HG02870 (cell line): ENCODE data around the gene TRIM27.
"Not testable (repeated sequence)": the region's sequence is repeated elsewhere in the genome, so short reads cannot be mapped to it uniquely, and the experiment has no call there.

Experiments used
- ATAC-seq: cut with Tn5 transposase; IDR thresholded peaks from one replicate; pipeline ENCODE4 v1.9.1; 2021; ENCODE audit warnings: mild to moderate bottlenecking, moderate library complexity; ENCODE audit not compliant: unreplicated experiment

TRIM27 gene

DNA sequence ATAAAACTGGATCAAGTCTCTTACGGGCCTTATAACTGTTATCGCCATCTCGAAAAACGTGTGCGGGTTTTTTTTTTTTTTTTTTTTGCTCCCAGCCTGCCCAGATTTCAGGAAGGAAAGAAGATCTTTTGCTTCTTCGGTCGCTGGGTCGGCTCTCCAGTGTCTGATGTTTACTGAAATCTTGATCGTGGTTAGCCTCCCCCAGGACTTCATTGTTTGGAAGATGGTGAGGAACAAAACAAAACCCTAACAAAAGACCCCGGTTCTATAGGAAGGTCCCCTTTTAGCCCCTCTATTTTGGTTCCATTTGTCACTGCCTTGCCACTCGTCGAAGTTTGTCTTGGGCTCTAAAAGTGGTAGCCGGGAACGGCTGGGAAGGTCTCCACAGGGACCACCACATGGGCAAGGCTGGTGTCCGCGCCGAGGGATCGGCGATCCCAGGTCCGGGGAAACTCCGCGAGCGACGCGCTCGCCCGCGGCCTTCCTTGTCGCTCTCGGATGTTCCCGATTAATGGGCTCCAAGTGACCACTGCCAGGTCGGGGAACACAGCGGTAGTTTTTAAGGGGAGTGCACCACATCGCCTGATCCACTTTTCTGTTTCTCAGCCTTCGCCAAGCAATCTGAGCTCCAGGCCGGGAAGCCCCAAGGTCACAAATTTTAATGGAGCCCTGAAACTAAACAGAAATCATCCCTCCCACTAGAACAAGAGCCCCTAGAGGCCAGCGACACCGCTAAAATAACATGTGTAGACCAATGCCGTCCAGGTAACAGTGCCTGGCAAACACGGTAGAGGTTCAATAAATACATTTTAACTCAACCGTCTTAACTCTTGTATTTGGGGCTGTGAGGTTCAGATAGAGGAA, 27.0 kb downstream of the TRIM27 start:
- ATAC-seq = peak; percentile 11

DNA sequence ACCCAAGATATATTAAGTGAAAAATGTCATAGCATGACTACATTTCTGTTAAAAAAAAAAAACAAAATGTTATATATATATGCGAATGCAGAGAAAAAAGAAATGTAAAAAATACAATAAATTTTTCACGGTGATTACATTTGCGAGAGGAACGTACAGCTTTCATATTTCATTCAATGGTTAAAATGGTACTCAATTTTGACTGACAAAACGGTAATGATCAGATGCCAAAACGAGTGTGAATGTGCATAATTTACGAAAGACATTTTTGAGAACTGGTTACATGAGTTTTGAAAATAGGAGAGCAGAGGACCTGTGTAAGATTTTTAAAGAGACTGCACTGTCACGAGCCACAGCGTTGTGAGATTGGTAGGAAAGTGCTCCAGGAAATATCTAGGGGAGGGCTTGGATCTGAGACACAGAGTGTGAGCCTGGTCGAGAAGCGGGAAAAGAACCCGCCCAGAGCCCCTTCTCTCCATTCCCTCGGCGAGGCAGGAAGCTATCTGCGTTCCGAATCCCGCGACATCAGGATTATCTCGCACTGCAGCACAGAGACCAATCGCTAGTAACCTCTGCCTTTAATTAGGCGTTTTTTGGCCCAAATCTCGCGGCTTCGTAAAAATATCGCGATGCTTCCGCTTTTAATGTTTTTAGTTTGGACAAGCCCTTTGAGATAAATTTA, 28.5 kb downstream of the TRIM27 start:
- ATAC-seq = peak; percentile 72

DNA sequence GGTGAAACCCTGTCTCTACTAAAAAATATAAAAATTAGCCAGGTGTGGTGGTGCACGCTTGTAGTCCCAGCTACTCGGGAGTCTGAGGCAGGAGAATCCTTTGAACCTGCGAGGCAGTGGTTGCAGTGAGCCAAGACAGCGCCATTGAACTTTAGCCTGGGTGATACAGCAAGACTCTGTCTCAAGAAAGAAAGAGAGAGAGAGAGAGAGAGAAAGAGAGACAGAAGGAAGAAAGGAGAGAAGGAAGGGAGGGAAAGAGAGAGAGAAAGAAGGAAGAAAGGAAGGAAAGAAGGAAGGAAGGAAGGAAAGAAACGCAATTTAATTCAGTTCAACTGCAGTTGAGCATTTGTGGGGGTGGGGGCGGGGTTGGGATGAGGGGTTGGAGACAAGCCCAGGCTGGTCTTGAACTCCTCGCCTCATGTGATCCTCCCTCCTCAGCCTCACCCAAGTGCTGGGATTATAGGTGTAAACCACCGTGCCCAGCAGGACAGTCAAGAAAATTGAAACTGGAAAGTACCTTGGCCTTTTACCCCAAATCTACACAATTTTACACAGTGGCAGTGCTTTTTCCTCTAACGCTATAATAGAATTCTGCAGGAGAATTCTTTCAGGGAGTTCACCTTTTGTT, 30.5 kb downstream of the TRIM27 start:
- ATAC-seq = no peak

DNA sequence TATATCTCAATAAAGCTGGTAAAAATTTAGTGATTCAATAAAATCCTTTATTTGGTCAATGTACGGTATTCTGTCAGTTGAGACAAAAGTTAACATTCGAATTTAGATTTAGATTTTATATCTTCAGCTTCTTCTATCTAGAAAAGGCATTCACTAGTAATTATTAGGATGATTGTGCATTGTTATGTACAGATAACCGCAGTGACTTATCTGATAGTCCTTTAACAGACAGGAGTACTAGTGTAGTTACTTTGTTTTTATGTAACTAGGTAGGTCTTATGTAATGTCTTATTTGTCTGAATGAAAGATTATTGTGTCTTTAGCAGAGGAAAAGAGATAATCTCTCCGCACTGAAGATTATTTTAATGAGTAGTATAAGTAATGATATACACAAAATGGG, 31.3 kb downstream of the TRIM27 start:
- ATAC-seq = no peak

DNA sequence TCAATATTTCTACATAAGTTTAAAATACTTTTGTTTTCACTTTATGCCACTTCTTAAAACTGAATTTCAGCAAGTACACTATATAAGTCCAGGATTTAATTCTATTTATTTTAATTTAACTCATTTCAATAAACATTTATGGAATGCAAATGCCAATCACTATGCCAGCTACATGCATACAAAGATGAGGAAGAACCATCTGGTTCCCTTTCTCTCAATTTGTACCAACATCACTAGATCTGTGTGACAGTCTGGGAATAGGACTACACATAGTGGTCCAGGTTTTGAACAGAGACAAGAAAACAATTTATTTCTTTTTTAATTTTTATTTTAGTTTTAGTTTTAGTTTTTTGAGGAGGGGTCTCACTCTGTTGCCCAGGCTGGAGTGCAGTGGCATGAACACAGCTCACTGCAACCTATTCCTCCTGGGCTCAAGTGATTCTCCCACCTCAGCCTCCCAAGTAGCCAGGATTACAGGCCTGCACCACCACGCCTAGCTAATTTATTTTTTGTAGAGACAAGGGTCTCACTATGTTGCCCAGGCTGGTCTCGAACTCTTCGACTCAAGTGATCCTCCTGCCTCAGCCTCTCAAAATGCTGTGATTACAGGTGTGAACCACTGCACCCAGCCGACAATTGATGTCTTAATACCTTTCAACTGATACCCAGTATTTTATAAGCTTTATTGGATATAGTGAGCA, 35.8 kb downstream of the TRIM27 start:
- no peak for ATAC-seq

DNA sequence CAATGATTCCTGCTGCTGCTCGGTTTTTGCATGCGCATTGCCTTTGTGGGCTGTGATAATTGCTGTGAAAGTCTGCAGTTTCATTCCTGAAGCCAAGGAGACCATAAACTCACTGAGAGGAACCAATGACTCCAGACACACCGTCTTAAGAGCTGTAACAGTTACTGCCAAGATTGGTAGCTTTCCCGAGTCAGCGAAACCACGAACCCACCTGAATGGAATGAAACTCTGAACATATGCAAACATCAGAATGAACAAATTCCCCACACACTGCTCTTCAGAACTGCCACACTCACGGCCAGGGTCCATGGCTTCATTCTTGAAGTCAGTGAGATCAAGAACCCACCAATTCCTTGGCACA, 37.7 kb downstream of the TRIM27 start:
- ATAC-seq = no peak

DNA sequence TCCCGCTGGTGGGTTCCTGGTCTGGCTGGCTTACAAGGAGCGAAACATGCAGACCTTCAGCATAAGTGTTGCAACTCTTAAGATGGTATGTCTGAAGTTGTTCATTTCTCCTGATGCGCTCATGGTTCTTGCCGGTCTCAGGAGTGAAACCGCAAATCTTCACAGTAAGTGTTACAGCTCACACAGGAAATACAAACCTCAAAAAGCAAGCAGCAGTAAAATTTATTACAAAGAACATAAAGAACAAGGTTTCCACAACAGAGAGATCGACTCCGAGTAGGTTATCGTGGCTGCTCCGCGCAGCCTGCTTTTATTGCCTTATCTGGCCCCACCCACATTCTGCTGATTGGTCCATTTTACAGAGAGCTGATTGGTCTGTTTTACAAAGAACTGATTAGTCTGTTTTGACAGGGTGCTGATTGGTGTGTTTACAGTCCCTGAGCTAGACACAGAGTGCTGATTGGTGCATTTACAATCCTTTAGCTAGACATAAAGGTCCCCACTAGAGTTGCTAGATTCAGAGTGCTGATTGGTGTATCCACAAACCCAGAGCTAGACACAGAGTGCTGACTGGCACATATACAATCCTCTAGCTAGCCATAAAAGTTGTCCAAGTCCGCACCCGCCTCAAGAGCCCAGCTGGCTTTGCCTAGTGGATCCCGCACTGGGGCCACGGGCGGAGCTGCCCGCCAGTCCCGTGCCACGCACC, 39.2 kb downstream of the TRIM27 start:
- ATAC-seq = no peak

DNA sequence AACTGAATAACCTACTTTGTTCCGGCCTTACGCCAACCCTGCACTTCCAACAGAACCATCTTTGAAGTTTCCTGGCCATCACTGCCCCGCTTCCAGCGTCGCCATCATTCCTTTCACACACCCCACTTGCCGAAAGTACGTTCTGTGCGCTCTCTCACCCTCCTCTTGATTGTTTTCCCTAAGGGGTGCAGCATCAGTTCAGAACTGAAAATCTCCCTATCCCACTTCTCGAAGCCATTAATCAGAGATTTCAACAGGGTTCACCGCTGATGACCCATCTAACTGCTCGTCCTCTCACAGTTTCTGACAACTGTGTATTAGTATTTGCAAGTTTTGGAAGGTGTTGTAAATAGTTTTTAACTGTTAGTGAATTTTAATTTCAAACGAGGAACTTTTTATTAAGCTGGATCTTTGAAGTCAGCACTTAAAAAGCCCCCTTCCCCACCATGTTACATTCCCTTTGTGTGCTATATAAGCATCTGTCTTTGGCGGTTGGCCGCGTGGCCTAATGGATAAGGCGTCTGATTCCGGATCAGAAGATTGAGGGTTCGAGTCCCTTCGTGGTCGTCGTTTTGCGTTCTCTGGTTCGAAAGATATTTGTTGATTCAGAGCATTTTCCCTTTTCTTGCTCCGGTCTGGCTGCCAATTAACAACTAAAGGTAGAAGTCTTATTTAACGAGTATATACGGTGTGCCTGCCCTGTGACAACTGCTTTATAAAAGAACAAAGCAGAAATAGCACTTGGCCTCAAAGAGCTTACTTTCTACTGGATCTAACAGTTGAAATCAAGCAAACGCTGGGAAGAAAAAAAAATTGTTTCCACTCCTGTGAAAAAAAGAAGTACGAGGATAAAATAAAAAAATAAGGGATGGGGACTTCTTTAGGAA, 42.6 kb downstream of the TRIM27 start:
- ATAC-seq = no peak

DNA sequence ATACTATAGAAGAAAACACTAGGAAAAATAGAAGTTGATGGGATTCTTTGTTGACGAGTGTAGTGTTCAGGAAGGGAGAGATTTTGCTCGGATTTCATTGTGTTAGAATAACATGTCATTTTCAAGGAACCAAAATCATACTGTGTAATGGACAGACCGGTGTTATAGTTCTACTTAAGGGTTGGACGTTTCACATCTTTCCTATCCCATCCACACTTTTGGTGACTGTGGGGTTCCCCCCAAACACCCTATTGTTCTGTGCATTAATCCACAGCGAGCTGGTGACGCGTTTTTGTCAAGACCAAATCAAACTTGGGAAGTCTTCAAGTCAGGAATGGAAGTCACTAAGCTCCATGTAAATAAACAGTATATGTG, 43.3 kb downstream of the TRIM27 start:
- ATAC-seq = no peak

DNA sequence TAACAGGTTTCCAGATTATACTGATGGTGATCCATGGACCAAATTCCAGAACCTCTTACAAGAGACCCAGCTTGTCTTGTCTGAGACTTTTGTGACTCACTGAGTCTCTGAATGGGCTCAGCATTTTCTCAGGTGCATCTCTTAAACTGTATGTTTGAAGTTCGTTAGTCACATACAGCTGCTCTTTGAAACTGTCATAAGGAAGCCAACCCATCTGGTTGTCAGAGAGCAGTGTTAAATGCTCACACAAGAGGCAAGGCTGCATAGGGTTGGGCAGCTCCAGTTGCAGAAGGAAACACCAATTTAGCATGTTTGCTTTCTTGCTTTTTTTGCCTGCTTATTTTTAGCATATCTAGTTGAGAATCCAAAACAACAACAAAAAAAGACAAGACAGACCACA, 47.1 kb downstream of the TRIM27 start:
- ATAC-seq = no peak

DNA sequence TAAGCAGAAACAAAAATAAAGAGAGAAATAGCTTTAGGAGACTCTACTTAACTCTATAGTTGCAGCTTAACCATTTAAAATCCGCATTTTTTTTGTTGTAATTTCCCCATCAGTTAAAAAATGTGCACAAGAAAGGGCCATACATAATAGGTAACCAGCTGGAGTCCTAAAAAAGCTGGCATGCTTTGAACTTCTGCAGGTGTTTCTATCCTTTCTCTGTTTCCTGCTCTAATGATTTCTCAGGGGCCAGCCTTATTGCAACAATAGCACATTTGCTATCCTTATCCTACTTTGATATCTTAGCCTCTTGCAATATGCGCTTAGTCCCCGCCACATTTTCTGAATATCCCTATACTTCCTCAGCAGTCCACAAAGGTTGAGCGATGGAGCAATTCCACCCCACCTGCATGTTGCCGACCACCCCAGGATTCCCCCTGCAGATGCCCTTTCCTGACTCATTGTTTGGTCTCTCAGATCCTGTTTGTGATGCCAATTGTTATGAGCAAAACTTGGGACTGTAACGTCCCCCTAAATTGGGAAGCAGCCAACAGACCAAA, 48.5 kb downstream of the TRIM27 start:
- ATAC-seq = no peak

DNA sequence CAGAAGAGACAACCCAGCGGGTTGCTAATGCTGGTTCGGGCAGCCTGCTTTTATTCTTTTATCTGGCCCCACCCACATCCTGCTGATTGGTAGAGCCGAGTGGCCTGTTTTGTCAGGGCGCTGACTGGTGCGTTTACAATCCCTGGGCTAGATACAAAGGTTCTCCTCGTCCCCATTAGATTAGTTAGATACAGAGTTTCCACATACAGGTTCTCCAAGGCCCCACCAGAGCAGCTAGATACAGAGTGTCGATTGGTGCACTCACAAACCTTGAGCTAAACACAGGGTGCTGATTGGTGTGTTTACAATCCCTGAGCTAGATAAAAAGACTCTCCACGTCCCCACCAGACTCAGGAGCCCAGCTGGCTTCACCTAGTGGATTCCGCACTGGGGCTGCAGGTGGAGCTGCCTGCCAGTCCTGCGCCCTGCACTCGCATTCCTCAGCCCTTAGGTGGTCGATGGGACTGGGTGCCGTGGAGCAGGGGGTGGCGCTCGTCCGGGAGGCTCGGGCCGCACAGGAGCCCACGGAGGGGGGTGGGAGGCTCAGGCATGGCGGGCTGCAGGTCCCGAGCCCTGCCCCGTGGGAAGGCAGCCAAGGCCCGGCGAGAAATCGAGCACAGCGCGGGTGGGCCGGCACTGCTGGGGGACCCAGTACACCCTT, 51.5 kb downstream of the TRIM27 start:
- ATAC-seq = not testable (repeated sequence)

DNA sequence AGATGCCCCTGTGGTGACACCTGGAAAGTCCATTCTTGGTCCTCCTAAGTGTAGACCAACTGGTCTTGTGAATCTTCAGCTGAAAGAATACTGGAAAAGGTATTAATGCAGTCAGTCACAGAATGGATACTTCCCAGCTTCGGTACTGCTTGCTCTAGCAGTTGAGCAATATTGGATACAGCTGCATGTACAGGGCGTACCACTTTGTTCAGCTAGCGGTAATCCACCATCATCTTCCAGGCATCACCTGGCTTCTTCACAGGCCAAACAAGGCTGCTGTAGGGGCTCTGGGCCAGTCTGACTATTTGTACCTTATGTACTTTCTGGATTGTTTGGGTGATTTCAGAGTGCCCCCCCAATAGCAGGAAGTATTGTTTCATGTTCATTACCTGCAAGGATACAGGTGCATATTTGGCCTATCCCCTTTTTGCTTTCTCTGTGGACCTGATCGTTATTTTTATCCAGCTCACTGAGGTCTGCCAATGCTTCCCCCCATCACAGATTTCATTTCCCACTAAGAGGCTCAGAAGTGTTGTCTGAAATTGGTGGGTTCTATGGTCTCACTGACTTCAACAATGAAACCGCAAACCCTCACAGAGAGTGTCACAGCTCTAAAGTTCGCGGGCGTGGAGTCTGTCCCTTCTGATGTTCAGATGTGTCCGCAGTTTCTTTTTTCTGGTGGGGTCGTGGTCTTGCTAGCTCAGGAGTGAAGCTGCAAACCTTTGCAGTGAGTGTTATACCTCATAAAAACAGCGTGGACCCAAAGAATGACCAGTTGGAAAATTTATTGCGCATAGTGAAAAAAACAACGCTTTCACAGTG, 52.2 kb downstream of the TRIM27 start:
- ATAC-seq = no peak

DNA sequence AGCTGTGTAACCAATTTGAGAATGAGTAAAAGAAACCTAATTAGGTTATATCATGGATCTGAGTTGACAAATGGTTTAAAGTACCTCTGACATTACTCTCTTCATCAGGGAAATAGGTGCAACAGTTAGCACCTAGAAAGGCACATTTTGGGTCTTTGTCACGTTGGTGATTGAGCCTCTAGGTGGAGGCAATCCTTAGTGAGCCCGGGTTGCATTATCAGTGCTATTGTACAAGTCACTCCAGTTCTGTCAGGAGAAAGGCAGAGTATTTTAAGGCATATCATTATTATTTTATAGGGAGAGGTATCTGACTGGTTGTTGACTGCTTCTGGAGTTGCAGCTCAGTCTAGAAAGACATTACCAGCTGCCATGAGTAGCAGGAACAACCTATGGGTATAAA, 54.9 kb downstream of the TRIM27 start:
- no peak for ATAC-seq

DNA sequence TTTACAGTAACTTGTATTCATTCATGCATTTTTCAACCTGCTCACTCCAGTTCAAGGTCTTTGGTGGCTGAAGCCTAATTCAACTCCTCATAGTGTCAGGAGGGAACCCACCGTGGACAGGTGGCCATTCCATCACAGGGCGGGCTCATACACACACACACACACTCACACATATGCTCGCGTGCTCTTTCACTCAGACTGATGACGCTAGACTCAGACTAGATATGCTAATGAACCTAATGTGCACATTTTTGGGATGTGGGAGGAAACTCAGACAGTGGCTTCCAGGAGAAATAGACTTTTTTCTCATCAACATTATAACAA, 56.7 kb downstream of the TRIM27 start:
- ATAC-seq = peak; percentile 30

DNA sequence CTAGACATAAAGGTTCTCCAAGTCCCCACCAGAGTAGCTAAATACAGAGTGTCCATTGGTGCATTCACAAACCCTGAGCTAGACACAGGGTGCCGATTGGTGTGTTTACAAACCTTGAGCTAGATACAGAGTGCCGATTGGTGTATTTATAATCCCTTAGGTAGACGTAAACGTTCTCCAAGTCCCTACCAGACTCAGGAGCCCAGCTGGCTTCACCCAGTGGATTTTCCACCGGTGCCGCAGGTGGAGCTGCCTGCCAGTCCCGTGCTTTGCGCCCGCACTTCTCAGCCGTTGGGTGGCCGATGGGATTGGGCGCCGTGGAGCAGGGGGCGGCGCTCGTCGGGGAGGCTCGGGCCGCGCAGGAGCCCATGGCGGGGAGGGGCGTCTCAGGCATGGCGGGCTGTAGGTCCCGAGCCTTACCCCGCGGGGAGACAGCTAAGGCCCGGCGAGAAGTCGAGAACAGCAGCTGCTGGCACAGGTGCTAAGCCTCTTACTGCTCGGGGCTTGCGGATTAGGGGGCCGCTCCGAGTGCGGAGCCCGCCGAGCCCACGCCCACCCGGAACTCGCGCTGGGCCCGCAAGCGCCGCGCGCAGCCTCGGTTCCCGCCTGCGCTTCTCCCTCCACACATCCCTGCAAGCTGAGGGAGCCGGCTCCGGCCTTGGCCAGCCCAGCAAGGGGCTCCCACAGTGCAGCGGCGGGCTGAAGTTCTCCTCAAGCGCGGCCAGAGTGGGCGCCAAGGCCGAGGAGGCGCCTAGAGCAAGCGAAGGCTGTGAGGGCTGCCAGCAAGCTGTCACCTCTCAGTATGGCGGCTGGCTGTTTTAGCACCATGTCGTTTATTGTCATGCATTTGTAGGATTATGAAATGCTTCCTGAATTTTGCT, 57.3 kb downstream of the TRIM27 start:
- ATAC-seq = peak; percentile 47
